Activated B cell treated with CpG ODN at 0.5 μM for 24 hours (primary cell): Measurements from ENCODE around the gene CSPG4. TPM values are rescaled to one million over a fixed set of nuclear protein-coding genes. Genes with fewer than 3 reads are reported as not detected.
"Not testable (repeated sequence)": the region's sequence is repeated elsewhere in the genome, so short reads cannot be mapped to it uniquely, and the experiment has no call there.

Experiments used
- ATAC-seq: fragments of 200-7000 bp; cut with Tn5 transposase; one replicate; pipeline ENCODE4 v1.10.0; 2021; ENCODE audit warnings: low read depth, mild to moderate bottlenecking, moderate library complexity
- CTCF ChIA-PET: fragments of 350-600 bp; sonication (Branson Sonifier 250); formaldehyde crosslinking; loops from one replicate; lab custom pipeline; 2021; ENCODE audit warnings: antibody characterized with exemption; lab: Charles Lee
- POLR2A ChIA-PET: fragments of 350-600 bp; sonication (Branson Sonifier 250); formaldehyde crosslinking; loops from one replicate; lab custom pipeline; 2021; ENCODE audit warnings: antibody characterized with exemption; lab: Charles Lee
- DNase-seq: peaks from one replicate; pipeline ENCODE4 v3.0.0; 2022
- H3K27ac Mint-ChIP-seq: one replicate; pipeline ENCODE4 v1.8.0; 2020; ENCODE audit warnings: mixed read lengths
- H3K27me3 Mint-ChIP-seq: one replicate; pipeline ENCODE4 v1.8.0; 2021; ENCODE audit warnings: mixed read lengths
- H3K36me3 Mint-ChIP-seq: one replicate; pipeline ENCODE4 v1.8.0; 2021; ENCODE audit warnings: low read depth, mixed read lengths
- H3K4me1 Mint-ChIP-seq: one replicate; pipeline ENCODE4 v1.8.0; 2021; ENCODE audit warnings: mixed read lengths
- H3K4me3 Mint-ChIP-seq: one replicate; pipeline ENCODE4 v1.8.0; 2020; ENCODE audit warnings: mild to moderate bottlenecking, mixed read lengths
- H3K9me3 Mint-ChIP-seq: one replicate; pipeline ENCODE4 v1.8.0; 2020; ENCODE audit warnings: mixed read lengths
- intact Hi-C: fragments of 100-400 bp; cut with micrococcal nuclease; formaldehyde crosslinking; loops from one replicate; pipeline ENCODE4 v1.15.1; 2024
- total RNA-seq: library from RNA; stranded (reverse); gene quantifications from 2 replicates; pipeline ENCODE4 v1.2.3, GENCODE V29; 2022
- TF ChIP-seq, protein P1 (sequence below): fragments of 200-600 bp; IDR thresholded peaks from one replicate; pipeline ENCODE4 v1.8.0; 2022; ENCODE audit warnings: antibody characterized with exemption, mild to moderate bottlenecking

Gene CSPG4, protein sequence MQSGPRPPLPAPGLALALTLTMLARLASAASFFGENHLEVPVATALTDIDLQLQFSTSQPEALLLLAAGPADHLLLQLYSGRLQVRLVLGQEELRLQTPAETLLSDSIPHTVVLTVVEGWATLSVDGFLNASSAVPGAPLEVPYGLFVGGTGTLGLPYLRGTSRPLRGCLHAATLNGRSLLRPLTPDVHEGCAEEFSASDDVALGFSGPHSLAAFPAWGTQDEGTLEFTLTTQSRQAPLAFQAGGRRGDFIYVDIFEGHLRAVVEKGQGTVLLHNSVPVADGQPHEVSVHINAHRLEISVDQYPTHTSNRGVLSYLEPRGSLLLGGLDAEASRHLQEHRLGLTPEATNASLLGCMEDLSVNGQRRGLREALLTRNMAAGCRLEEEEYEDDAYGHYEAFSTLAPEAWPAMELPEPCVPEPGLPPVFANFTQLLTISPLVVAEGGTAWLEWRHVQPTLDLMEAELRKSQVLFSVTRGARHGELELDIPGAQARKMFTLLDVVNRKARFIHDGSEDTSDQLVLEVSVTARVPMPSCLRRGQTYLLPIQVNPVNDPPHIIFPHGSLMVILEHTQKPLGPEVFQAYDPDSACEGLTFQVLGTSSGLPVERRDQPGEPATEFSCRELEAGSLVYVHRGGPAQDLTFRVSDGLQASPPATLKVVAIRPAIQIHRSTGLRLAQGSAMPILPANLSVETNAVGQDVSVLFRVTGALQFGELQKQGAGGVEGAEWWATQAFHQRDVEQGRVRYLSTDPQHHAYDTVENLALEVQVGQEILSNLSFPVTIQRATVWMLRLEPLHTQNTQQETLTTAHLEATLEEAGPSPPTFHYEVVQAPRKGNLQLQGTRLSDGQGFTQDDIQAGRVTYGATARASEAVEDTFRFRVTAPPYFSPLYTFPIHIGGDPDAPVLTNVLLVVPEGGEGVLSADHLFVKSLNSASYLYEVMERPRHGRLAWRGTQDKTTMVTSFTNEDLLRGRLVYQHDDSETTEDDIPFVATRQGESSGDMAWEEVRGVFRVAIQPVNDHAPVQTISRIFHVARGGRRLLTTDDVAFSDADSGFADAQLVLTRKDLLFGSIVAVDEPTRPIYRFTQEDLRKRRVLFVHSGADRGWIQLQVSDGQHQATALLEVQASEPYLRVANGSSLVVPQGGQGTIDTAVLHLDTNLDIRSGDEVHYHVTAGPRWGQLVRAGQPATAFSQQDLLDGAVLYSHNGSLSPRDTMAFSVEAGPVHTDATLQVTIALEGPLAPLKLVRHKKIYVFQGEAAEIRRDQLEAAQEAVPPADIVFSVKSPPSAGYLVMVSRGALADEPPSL (N-terminal part only)
- total RNA-seq: not detected in 2 replicates

DNA sequence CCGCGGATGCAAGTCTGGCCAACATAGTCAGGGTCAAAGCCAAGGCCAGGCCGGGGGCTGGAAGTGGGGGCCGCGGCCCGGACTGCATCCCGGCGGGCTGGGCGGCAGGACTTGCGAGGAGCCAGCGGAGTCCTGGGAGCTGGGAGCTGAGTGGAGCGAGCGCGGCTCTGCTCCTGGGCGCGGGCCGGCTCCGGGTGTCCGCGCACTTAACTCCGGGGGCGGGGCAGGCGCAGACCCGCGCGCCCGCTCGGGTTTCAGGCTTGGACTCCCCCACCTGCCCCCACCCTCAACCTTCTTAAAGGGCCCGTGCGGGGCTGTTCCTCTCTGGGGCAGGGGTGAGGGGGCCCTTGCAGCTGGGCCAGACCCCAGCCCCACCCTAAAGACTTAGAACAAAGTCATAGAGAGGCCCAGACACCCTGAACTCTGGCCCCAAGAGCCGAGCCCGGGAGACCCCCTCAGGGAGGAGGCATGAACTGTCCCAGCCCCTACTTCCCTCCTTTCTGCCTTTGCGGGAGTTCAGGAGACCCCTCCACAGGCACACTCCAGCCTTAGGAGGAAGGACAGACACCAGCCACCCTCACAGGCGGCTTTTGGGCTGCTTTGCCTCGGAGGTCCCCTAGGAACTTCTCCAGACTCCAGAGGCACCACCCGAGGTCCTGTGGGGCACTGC lies at the start of gene CSPG4:
Gene CSPG4, minus strand, starts transcription at position 181 of the 670 bp plus-strand sequence. Its CDS starts 93 bp downstream, at position 88.
- CTCF ChIA-PET: no interaction called here
- TF ChIP-seq, protein P1, sequence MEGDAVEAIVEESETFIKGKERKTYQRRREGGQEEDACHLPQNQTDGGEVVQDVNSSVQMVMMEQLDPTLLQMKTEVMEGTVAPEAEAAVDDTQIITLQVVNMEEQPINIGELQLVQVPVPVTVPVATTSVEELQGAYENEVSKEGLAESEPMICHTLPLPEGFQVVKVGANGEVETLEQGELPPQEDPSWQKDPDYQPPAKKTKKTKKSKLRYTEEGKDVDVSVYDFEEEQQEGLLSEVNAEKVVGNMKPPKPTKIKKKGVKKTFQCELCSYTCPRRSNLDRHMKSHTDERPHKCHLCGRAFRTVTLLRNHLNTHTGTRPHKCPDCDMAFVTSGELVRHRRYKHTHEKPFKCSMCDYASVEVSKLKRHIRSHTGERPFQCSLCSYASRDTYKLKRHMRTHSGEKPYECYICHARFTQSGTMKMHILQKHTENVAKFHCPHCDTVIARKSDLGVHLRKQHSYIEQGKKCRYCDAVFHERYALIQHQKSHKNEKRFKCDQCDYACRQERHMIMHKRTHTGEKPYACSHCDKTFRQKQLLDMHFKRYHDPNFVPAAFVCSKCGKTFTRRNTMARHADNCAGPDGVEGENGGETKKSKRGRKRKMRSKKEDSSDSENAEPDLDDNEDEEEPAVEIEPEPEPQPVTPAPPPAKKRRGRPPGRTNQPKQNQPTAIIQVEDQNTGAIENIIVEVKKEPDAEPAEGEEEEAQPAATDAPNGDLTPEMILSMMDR: no peak
- Mint-ChIP-seq H3K27ac (no peak within 1 kb of the TSS), H3K27me3 (peaks cover 15% of the 10 kb centered on the region), H3K9me3 (no peaks in the 10 kb centered on the region), H3K4me3 (no peak within 1 kb of the TSS), H3K36me3 (no peaks in the 10 kb centered on the region), H3K4me1 (peaks cover 2% of the 10 kb centered on the region)
- POLR2A ChIA-PET: no interaction called here
- intact Hi-C loops: no loop called here
- no peak for DNase-seq
- no peak for ATAC-seq

DNA sequence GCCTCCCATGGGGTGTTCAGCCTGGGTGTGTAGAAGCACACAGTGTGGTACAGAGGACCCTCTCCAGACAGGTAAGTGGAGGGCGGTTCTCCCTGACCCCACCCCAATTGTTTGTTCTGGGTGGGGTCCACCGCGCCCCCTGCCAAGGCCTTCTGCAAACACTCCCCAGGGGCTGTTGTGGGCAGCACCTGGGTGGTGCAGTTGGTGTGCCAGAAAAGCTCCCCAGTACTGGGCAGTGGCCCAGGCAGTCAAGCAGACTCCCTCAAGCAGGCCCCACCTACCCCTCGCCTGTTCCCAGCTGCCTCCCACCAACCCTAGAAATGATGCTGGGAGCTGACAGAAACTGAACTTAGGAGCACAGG lies 49.7 kb upstream of the CSPG4 start:
- ATAC-seq, CTCF ChIA-PET, H3K4me3 Mint-ChIP-seq, H3K36me3 Mint-ChIP-seq, POLR2A ChIA-PET, H3K9me3 Mint-ChIP-seq, DNase-seq, H3K27me3 Mint-ChIP-seq, H3K27ac Mint-ChIP-seq, intact Hi-C loops: not testable (repeated sequence)
- peaks cover 18% of the 10 kb centered on the region for H3K4me1 Mint-ChIP-seq

DNA sequence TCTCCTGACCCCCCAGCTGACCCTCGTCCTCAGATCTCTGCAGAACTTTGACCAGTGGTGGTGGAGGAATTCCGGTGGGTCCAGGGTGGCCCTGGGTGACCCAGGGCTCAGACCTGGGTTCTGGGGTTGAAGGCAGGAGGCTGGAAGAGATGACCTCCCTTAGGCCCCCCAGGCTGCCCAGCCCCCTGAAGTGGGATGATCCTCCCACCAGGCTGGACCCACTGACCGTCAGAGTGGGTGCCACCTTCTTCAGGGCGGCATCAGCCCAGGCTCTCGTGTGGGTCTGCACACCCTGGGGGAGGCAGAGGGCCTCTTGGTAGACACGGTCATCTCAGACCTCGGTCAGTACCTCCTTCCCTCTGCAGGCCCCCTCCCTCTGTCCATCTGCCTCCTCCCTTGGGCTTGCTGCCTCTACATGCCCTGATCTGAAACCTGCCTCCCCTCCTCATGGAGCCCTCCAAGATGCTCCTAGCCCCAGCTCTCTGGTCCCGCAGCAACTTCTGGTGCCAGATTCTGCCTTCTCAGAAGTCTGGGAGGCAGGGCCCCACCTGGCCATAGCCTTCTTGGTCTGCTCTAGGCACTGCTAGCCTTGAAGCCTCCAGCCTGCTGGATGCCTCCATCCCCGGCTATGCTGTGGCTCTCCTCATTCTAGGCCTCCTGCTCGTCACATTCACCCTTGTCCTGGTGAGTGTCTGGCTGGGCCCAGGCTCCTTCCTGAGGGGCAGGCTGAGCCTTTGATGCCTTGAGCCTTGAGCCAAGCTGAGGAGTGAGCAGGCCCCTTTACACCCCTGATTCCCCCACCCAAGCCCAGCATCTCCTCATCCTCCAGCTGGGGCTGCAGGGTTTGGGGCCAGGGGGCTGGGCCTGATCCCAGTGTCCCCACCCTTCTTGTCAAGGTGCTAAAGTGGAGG lies 49.1 kb upstream of the CSPG4 start:
- H3K4me1 Mint-ChIP-seq: peaks cover 18% of the 10 kb centered on the region
- ChIA-PET POLR2A (no interaction called here), CTCF (no interaction called here)
- H3K36me3 Mint-ChIP-seq: peaks cover 4% of the 10 kb centered on the region
- DNase-seq (no peak), ATAC-seq (no peak)
- no peak overlapping the region for H3K4me3 Mint-ChIP-seq
- H3K9me3 Mint-ChIP-seq: no peaks in the 10 kb centered on the region
- no peaks in the 10 kb centered on the region for H3K27me3 Mint-ChIP-seq
- TF ChIP-seq, protein P1: no peak
- intact Hi-C loops: no loop called here
- no peak overlapping the region for H3K27ac Mint-ChIP-seq

DNA sequence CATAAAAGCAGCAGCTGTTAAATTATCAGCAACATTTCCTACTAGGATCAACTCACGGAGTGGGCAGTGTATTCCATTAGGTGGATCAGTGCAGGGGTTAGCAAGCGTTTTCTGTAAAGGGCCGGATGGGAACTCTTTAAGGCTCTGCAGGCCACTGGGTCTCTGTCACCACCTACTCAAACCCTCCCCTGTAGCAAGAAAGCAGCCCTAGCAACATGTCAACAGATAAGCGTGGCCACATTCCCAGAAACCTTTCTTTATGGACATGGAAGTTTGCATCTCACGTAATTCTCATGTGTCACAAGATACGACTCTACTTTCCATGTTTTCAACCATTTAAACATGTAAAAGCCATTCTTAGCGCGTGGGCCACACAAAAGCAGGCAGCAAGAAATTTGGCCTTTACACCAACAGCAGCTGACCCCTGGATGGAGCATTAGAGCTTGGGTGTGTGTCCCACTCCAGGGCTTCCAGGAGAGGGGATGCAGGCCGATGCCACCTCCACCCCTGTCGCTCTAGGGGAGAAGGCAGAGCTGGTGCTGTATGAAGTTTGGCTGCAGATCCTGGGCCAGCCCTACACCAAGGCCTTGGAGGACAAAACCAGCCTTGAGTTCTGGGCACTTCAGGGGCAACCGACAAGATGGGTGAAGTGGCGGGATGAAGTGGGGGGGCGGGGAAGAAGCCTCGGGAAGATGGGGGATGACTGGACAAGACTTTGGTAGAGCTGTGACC lies 48.2 kb upstream of the CSPG4 start:
- H3K36me3 Mint-ChIP-seq: peaks cover 4% of the 10 kb centered on the region
- H3K27me3 Mint-ChIP-seq: no peaks in the 10 kb centered on the region
- no peaks in the 10 kb centered on the region for H3K9me3 Mint-ChIP-seq
- ChIA-PET CTCF (no interaction called here), POLR2A (no interaction called here)
- no peak overlapping the region for H3K4me3 Mint-ChIP-seq
- intact Hi-C loops: no loop called here
- H3K4me1 Mint-ChIP-seq: peaks cover 18% of the 10 kb centered on the region
- H3K27ac Mint-ChIP-seq: no peak overlapping the region
- TF ChIP-seq, protein P1: no peak
- DNase-seq (no peak), ATAC-seq (no peak)

DNA sequence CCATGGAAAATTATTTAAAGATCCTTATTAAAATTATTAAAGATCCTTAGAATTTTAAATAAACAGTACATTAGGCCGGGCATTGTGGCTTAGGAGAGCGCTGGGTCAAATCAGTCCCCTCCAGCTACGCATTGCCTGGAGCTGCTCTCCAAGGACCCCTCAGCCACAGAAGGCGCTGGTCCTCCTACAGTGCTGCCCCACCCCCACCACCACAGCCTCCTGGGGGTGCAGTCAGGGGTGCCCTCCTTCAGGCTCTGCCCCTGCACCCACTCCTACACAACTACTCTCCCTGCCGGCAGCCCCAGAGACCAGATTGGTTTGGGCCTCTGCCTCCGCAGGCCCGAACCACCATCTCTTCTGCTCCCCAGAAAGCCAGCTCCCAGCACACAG lies 47.5 kb upstream of the CSPG4 start:
- intact Hi-C loops, DNase-seq, ATAC-seq, CTCF ChIA-PET, H3K36me3 Mint-ChIP-seq, H3K9me3 Mint-ChIP-seq, H3K27me3 Mint-ChIP-seq, H3K4me3 Mint-ChIP-seq, H3K27ac Mint-ChIP-seq: not testable (repeated sequence)
- peaks cover 18% of the 10 kb centered on the region for H3K4me1 Mint-ChIP-seq
- POLR2A ChIA-PET: interaction anchor here (1.6 to 1.8 kb wide), 2 partner anchors 22 to 120 kb away, joined by 4 to 7 read pairs; partner anchors contain the start of gene IMP3
